ENCODE measurements around the gene SLC16A2.
"Not testable (repeated sequence)": the region's sequence is repeated elsewhere in the genome, so short reads cannot be mapped to it uniquely, and the experiment has no call there.

The SLC16A2 gene

GRCh38 chrX:74451450-74452198 is 30.3 kb downstream of the SLC16A2 start:
- H3K4me1 ChIP-seq (ENCODE audit: insufficient read depth, low read length): peaks cover 9% of the 10 kb centered on the region
- DNase-seq (no peak), ATAC-seq (ENCODE audit: insufficient read depth, low read depth) (no peak)
- H4K20me1 ChIP-seq (ENCODE audit: insufficient read depth, low read length): no peaks in the 10 kb centered on the region
- no peak overlapping the region for H3K4me2 ChIP-seq (ENCODE audit: insufficient read depth, low read length)
- H3K36me3 ChIP-seq (ENCODE audit: insufficient read depth, low read length): no peaks in the 10 kb centered on the region
- H3K9ac ChIP-seq (ENCODE audit: low read depth, low read length): no peak overlapping the region
- H3K27me3 ChIP-seq (ENCODE audit: insufficient read depth, low read length, poor library complexity): no peaks in the 10 kb centered on the region
- no peak overlapping the region for H3K4me3 ChIP-seq (ENCODE audit: low read depth in 1 of 2, low read length in 2 of 2)
- H3K27ac ChIP-seq (ENCODE audit: low read length): no peak overlapping the region
- no peak for TF ChIP-seq CTCF (IDR thresholded peaks at IDR 0.05; ENCODE audit: borderline replicate concordance, extremely low read depth, low read length, poor library complexity, severe bottlenecking)
- no peak for TF ChIP-seq EZH2 (IDR thresholded peaks at IDR 0.05; ENCODE audit: borderline replicate concordance, low read depth, low read length, severe bottlenecking)
- H3K9me3 ChIP-seq (ENCODE audit: insufficient read depth, low read length, severe bottlenecking): no peaks in the 10 kb centered on the region
- no peaks in the 10 kb centered on the region for H3K79me2 ChIP-seq (ENCODE audit: insufficient read depth, low read length)
- no peak overlapping the region for H2AFZ ChIP-seq (ENCODE audit: low read depth, low read length)

- Histone ChIP-seq H3K36me3 (ENCODE audit: insufficient read depth, low read length) (no peaks in the 10 kb centered on the region), H3K27me3 (ENCODE audit: insufficient read depth, low read length, poor library complexity) (no peaks in the 10 kb centered on the region), H3K9me3 (ENCODE audit: insufficient read depth, low read length, severe bottlenecking) (no peaks in the 10 kb centered on the region), H3K4me2 (ENCODE audit: insufficient read depth, low read length) (no peak overlapping the region), H3K4me3 (ENCODE audit: low read depth in 1 of 2, low read length in 2 of 2) (no peak overlapping the region), H3K4me1 (ENCODE audit: insufficient read depth, low read length) (peaks cover 9% of the 10 kb centered on the region), H3K27ac (ENCODE audit: low read length) (no peak overlapping the region), H3K9ac (ENCODE audit: low read depth, low read length) (no peak overlapping the region), H3K79me2 (ENCODE audit: insufficient read depth, low read length) (no peaks in the 10 kb centered on the region), H2AFZ (ENCODE audit: low read depth, low read length) (no peak overlapping the region), H4K20me1 (ENCODE audit: insufficient read depth, low read length) (no peaks in the 10 kb centered on the region)
- ATAC-seq (ENCODE audit: insufficient read depth, low read depth): no peak
- no peak for TF ChIP-seq CTCF (IDR thresholded peaks at IDR 0.05; ENCODE audit: borderline replicate concordance, extremely low read depth, low read length, poor library complexity, severe bottlenecking)
- TF ChIP-seq EZH2 (IDR thresholded peaks at IDR 0.05; ENCODE audit: borderline replicate concordance, low read depth, low read length, severe bottlenecking): no peak
- no peak for DNase-seq
Observed at GRCh38 chrX:74452199-74452481, 30.8 kb downstream of the SLC16A2 start.

GRCh38 chrX:74453178-74453577 is 31.9 kb downstream of the SLC16A2 start:
- DNase-seq (no peak), ATAC-seq (ENCODE audit: insufficient read depth, low read depth) (no peak)
- H3K79me2 ChIP-seq (ENCODE audit: insufficient read depth, low read length): no peaks in the 10 kb centered on the region
- no peak overlapping the region for H3K27ac ChIP-seq (ENCODE audit: low read length)
- no peak overlapping the region for H3K9ac ChIP-seq (ENCODE audit: low read depth, low read length)
- H2AFZ ChIP-seq (ENCODE audit: low read depth, low read length): no peak overlapping the region
- H3K9me3 ChIP-seq (ENCODE audit: insufficient read depth, low read length, severe bottlenecking): no peaks in the 10 kb centered on the region
- H3K27me3 ChIP-seq (ENCODE audit: insufficient read depth, low read length, poor library complexity): no peaks in the 10 kb centered on the region
- no peak overlapping the region for H3K4me2 ChIP-seq (ENCODE audit: insufficient read depth, low read length)
- peaks cover 9% of the 10 kb centered on the region for H3K4me1 ChIP-seq (ENCODE audit: insufficient read depth, low read length)
- no peaks in the 10 kb centered on the region for H4K20me1 ChIP-seq (ENCODE audit: insufficient read depth, low read length)
- no peak overlapping the region for H3K4me3 ChIP-seq (ENCODE audit: low read depth in 1 of 2, low read length in 2 of 2)
- TF ChIP-seq CTCF (IDR thresholded peaks at IDR 0.05; ENCODE audit: borderline replicate concordance, extremely low read depth, low read length, poor library complexity, severe bottlenecking) (no peak), EZH2 (IDR thresholded peaks at IDR 0.05; ENCODE audit: borderline replicate concordance, low read depth, low read length, severe bottlenecking) (no peak)
- no peaks in the 10 kb centered on the region for H3K36me3 ChIP-seq (ENCODE audit: insufficient read depth, low read length)

- H4K20me1 ChIP-seq (ENCODE audit: insufficient read depth, low read length); H3K4me1 ChIP-seq (ENCODE audit: insufficient read depth, low read length); H3K9ac ChIP-seq (ENCODE audit: low read depth, low read length); H3K4me3 ChIP-seq (ENCODE audit: low read depth in 1 of 2, low read length in 2 of 2); H3K27me3 ChIP-seq (ENCODE audit: insufficient read depth, low read length, poor library complexity); H3K79me2 ChIP-seq (ENCODE audit: insufficient read depth, low read length); DNase-seq; H3K27ac ChIP-seq (ENCODE audit: low read length); H3K36me3 ChIP-seq (ENCODE audit: insufficient read depth, low read length); H3K4me2 ChIP-seq (ENCODE audit: insufficient read depth, low read length); H3K9me3 ChIP-seq (ENCODE audit: insufficient read depth, low read length, severe bottlenecking); ATAC-seq (ENCODE audit: insufficient read depth, low read depth); H2AFZ ChIP-seq (ENCODE audit: low read depth, low read length): not testable (repeated sequence)
Observed at GRCh38 chrX:74454233-74454632, 32.9 kb downstream of the SLC16A2 start.

Data from DND-41 (cell line).